ENCODE measurements around the gene TMEM44. TPM values are rescaled to one million over a fixed set of nuclear protein-coding genes. Genes with fewer than 3 reads are reported as not detected.
A peak's percentile ranks its signal among the peaks of the same experiment; 100 is the strongest.

Gene TMEM44, protein sequence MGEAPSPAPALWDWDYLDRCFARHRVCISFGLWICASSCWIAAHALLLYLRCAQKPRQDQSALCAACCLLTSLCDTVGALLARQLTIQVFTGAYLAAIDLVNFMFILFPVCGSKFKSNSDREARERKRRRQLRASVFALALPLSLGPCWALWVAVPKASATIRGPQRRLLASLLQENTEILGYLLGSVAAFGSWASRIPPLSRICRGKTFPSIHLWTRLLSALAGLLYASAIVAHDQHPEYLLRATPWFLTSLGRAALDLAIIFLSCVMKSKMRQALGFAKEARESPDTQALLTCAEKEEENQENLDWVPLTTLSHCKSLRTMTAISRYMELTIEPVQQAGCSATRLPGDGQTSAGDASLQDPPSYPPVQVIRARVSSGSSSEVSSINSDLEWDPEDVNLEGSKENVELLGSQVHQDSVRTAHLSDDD
- polyA plus RNA-seq (2013, experiment 1 of 2), result 13.7 TPM
- polyA plus RNA-seq (2013, experiment 2 of 2), result 13.8 TPM

DNA sequence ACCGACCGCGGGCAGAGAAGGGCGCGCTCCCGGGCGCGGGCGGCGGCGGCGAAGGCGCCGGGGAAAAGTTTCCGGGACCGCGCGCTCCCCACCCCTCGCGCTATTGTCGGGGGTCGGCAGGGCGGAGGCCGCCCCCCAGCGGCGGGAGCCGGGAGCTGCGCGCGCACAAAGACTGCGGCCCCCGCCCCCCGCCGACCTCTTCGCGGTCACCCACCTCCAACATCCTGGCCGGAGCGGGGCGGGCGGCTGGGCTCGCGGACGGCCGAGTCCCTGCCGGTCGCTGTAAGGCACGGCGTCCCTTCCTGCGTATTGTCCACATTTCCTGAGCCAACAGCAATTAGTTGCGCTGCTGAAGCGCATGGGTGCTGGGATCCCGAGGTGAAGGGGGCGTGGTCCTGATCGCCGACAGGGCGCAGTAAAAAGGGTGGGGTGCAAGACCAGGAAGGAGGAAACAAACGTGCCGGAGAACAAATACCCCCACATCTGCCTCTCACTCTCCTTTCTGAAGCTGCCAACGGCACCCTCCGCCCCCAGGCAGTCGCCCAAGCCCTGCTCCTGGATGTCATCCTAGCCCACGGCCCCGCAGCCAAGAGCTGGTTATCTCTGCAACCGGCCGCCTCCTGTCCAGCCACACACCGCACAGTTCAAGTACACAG lies at the start of gene TMEM44:
Gene TMEM44, minus strand, starts transcription at position 71 of the 656 bp plus-strand sequence. CDS start 204 bp downstream, outside the sequence.
- Histone ChIP-seq H3K4me1 (ENCODE audit: control insufficient read depth in 2 of 2, insufficient read depth in 1 of 2, low read depth in 1 of 2, low read length in 2 of 2) (no peaks in the 10 kb centered on the region), H3K27ac (replicated peaks; ENCODE audit: low read length) (peak within 1 kb of the TSS; percentile 76), H3K4me2 (ENCODE audit: insufficient read depth, low read length, poor library complexity, severe bottlenecking) (peak within 1 kb of the TSS; percentile 89), H3K27me3 (ENCODE audit: control insufficient read depth in 3 of 3, insufficient read depth in 3 of 3, low read depth in 1 of 3, low read length in 3 of 3) (no peaks in the 10 kb centered on the region), H2BK5ac (ENCODE audit: low read length) (peak within 1 kb of the TSS; percentile 29), H3K36me3 (replicated peaks in 1 of 2; ENCODE audit: control insufficient read depth in 2 of 2, insufficient read depth in 2 of 2, low read length in 2 of 2) (peaks cover 13 to 25% of the 10 kb centered on the region in 2 donors), H3K4ac (ENCODE audit: low read length) (no peak within 1 kb of the TSS), H3K9ac (ENCODE audit: low read depth, low read length, poor library complexity) (peak within 1 kb of the TSS; percentile 93), H3K79me1 (ENCODE audit: low read depth, low read length) (no peaks in the 10 kb centered on the region), H4K8ac (ENCODE audit: low read depth, low read length) (no peak within 1 kb of the TSS), H2BK15ac (ENCODE audit: low read length) (no peak within 1 kb of the TSS), H3K9me3 (replicated peaks in 1 of 2; ENCODE audit: control insufficient read depth in 2 of 2, insufficient read depth in 1 of 2, low read depth in 1 of 2, low read length in 2 of 2) (peaks cover 11 to 28% of the 10 kb centered on the region in 2 donors), H2BK12ac (ENCODE audit: low read length) (no peak within 1 kb of the TSS), H4K91ac (ENCODE audit: low read depth, low read length, poor library complexity) (no peak within 1 kb of the TSS), H3K4me3 (ENCODE audit: low read length in 2 of 2) (peak within 1 kb of the TSS; percentile 75 to 91), H3K23ac (ENCODE audit: low read depth, low read length, poor library complexity) (peak within 1 kb of the TSS; percentile 94), H3K18ac (ENCODE audit: low read length) (peak within 1 kb of the TSS; percentile 86), H2BK120ac (ENCODE audit: low read depth, low read length) (no peak within 1 kb of the TSS), H2AFZ (ENCODE audit: low read length) (peak within 1 kb of the TSS; percentile 97), H3K14ac (ENCODE audit: low read length) (no peak within 1 kb of the TSS), H2AK5ac (ENCODE audit: low read depth, low read length) (no peak within 1 kb of the TSS)
- no CpG with 5 or more reads among the region's 66 CpGs for WGBS, 2 donors (ENCODE audit: extremely low coverage in 2 of 2, insufficient read length in 2 of 2, insufficient replicate concordance in 1 of 2)
- DNase-seq (ENCODE audit: low spot score), result peak; percentile 86

DNA sequence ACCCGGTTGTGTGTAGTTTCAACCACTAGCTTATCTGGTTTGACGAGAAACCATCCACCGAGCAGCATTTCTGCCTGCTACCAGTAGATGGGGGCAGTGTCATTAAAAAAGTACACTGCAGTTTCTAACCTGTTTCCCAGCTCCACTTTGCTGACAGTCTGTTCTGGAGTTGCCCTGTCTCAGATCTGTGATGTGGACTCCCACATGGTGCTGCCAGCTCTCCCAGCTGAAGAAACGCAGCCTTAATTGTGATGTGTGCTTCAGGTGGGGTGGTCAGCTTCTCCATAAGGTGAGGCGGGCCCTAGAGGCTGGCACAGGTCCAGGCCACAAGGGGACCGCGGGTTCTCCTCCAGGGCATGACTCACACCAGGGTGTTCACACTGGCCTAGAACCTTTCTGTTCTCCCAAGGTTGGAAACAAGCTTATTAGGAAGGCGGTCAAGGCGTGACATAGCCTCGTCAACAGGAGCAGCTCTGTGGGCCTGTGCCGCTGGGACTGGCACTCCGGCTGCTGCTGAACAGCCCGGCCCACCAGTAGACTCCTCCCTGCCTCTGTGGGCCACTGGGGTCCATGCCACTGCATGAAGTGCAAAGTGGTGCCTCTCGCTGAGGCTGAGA lies 49.6 kb upstream of the TMEM44 start:
- no peak overlapping the region for H4K8ac ChIP-seq (ENCODE audit: low read depth, low read length)
- peak overlapping the region; percentile 49 for H4K91ac ChIP-seq (ENCODE audit: low read depth, low read length, poor library complexity)
- no peak overlapping the region for H2BK120ac ChIP-seq (ENCODE audit: low read depth, low read length)
- no peak overlapping the region for H3K18ac ChIP-seq (ENCODE audit: low read length)
- H3K9ac ChIP-seq (ENCODE audit: low read depth, low read length, poor library complexity), result no peak overlapping the region
- H3K4ac ChIP-seq (ENCODE audit: low read length), result no peak overlapping the region
- no CpG with 5 or more reads among the region's 14 CpGs for WGBS, 2 donors (ENCODE audit: extremely low coverage in 2 of 2, insufficient read length in 2 of 2, insufficient replicate concordance in 1 of 2)
- H3K36me3 ChIP-seq (replicated peaks in 1 of 2; ENCODE audit: control insufficient read depth in 2 of 2, insufficient read depth in 2 of 2, low read length in 2 of 2), result no peaks in the 10 kb centered on the region
- no peak overlapping the region for H3K14ac ChIP-seq (ENCODE audit: low read length)
- peaks cover 16 to 33% (median 25%) of the 10 kb centered on the region in 3 experiments for H3K27me3 ChIP-seq (ENCODE audit: control insufficient read depth in 3 of 3, insufficient read depth in 3 of 3, low read depth in 1 of 3, low read length in 3 of 3)
- no peak overlapping the region for H3K4me3 ChIP-seq (ENCODE audit: low read length in 2 of 2)
- H2AFZ ChIP-seq (ENCODE audit: low read length), result peak overlapping the region; percentile 24
- H3K4me1 ChIP-seq (ENCODE audit: control insufficient read depth in 2 of 2, insufficient read depth in 1 of 2, low read depth in 1 of 2, low read length in 2 of 2), result peaks cover 0 to 9% of the 10 kb centered on the region in 2 donors
- no peak overlapping the region for H3K27ac ChIP-seq (replicated peaks; ENCODE audit: low read length)
- peak overlapping the region; percentile 25 for H2BK5ac ChIP-seq (ENCODE audit: low read length)
- H2BK12ac ChIP-seq (ENCODE audit: low read length), result no peak overlapping the region
- no peaks in the 10 kb centered on the region for H3K79me1 ChIP-seq (ENCODE audit: low read depth, low read length)
- no peak overlapping the region for H3K23ac ChIP-seq (ENCODE audit: low read depth, low read length, poor library complexity)
- H2BK15ac ChIP-seq (ENCODE audit: low read length), result peak overlapping the region; percentile 33
- H3K4me2 ChIP-seq (ENCODE audit: insufficient read depth, low read length, poor library complexity, severe bottlenecking), result no peak overlapping the region
- no peaks in the 10 kb centered on the region for H3K9me3 ChIP-seq (replicated peaks in 1 of 2; ENCODE audit: control insufficient read depth in 2 of 2, insufficient read depth in 1 of 2, low read depth in 1 of 2, low read length in 2 of 2)
- DNase-seq (ENCODE audit: low spot score), result peak; percentile 53
- peak overlapping the region; percentile 42 for H2AK5ac ChIP-seq (ENCODE audit: low read depth, low read length)

DNA sequence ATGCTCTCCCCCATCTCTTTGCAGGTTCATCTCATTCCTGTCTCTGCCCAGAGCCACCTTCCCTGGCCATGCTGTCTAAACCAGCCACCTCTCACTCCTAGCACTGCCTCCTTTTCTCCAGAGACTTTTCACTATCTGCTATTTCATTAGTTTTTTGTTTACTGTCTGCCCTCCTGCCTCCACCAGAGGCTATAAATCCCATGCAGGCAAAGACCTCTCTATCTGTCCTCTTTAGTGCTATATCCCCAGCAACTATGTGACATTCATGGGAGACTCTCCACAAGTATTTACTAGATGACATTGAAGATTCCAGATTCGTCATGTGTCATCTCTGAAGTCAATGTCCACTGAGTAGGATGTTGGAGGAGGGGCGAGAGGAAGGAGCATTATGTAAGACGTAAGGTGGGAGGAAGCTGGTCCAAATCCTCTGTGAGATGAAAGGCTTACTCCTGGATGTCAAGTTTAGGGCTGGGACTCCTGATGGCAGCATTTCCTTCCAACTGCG lies 49.0 kb upstream of the TMEM44 start:
- Histone ChIP-seq H2BK12ac (ENCODE audit: low read length) (no peak overlapping the region), H2BK120ac (ENCODE audit: low read depth, low read length) (no peak overlapping the region), H3K4ac (ENCODE audit: low read length) (no peak overlapping the region), H3K27me3 (ENCODE audit: control insufficient read depth in 3 of 3, insufficient read depth in 3 of 3, low read depth in 1 of 3, low read length in 3 of 3) (peaks cover 14 to 28% (median 21%) of the 10 kb centered on the region in 3 experiments), H2AFZ (ENCODE audit: low read length) (peak overlapping the region; percentile 24), H3K18ac (ENCODE audit: low read length) (no peak overlapping the region), H3K27ac (replicated peaks; ENCODE audit: low read length) (no peak overlapping the region), H3K79me1 (ENCODE audit: low read depth, low read length) (no peaks in the 10 kb centered on the region), H4K8ac (ENCODE audit: low read depth, low read length) (no peak overlapping the region), H2BK5ac (ENCODE audit: low read length) (no peak overlapping the region), H4K91ac (ENCODE audit: low read depth, low read length, poor library complexity) (no peak overlapping the region), H3K14ac (ENCODE audit: low read length) (no peak overlapping the region), H3K4me2 (ENCODE audit: insufficient read depth, low read length, poor library complexity, severe bottlenecking) (no peak overlapping the region), H2BK15ac (ENCODE audit: low read length) (no peak overlapping the region), H3K36me3 (replicated peaks in 1 of 2; ENCODE audit: control insufficient read depth in 2 of 2, insufficient read depth in 2 of 2, low read length in 2 of 2) (no peaks in the 10 kb centered on the region), H3K4me1 (ENCODE audit: control insufficient read depth in 2 of 2, insufficient read depth in 1 of 2, low read depth in 1 of 2, low read length in 2 of 2) (peaks cover 0 to 7% of the 10 kb centered on the region in 2 donors), H3K9me3 (replicated peaks in 1 of 2; ENCODE audit: control insufficient read depth in 2 of 2, insufficient read depth in 1 of 2, low read depth in 1 of 2, low read length in 2 of 2) (no peaks in the 10 kb centered on the region), H2AK5ac (ENCODE audit: low read depth, low read length) (no peak overlapping the region), H3K4me3 (ENCODE audit: low read length in 2 of 2) (no peak overlapping the region), H3K23ac (ENCODE audit: low read depth, low read length, poor library complexity) (no peak overlapping the region), H3K9ac (ENCODE audit: low read depth, low read length, poor library complexity) (no peak overlapping the region)
- no peak for DNase-seq (ENCODE audit: low spot score)
- no CpG with 5 or more reads among the region's 4 CpGs for WGBS, 2 donors (ENCODE audit: extremely low coverage in 2 of 2, insufficient read length in 2 of 2, insufficient replicate concordance in 1 of 2)

Data from neuronal stem cell (in vitro differentiated cells).